HepG2 (cell line): ENCODE results near the gene FXN. TPM values are rescaled to one million over a fixed set of nuclear protein-coding genes. Genes with fewer than 3 reads are reported as not detected.

Source experiments
- DMTF1 ChIP-seq: sonication (generic); formaldehyde crosslinking; IDR thresholded peaks from 2 replicates; pipeline ENCODE4 v1.4.0; 2020; ENCODE audit warnings: mild to moderate bottlenecking, missing genetic modification reagents
- HCFC1 ChIP-seq: fragments of 150-350 bp; IDR thresholded peaks from 2 replicates; pipeline ENCODE4 v1.6.1; 2014; ENCODE audit warnings: low read depth, low read length
- HOXD1 ChIP-seq: sonication (generic); formaldehyde crosslinking; IDR thresholded peaks from 2 replicates; pipeline ENCODE4 v1.5.0; 2020; ENCODE audit warnings: missing genetic modification reagents
- KAT7 ChIP-seq: IDR thresholded peaks from 2 replicates; pipeline ENCODE4 v1.6.1; 2018; ENCODE audit warnings: borderline replicate concordance, missing compliant biosample characterization
- TCF12 ChIP-seq, 2 experiments: fragments of 450-650 bp in 1 of 2; sonication (generic) in 1 of 2; formaldehyde crosslinking in 1 of 2; IDR thresholded peaks; 2 replicates each; pipeline versions ENCODE4 v1.6.1 to v1.8.0; 2017 to 2022; ENCODE audit warnings: antibody characterized with exemption in 1 of 2, mild to moderate bottlenecking in 1 of 2, missing genetic modification reagents in 1 of 2, moderate library complexity in 1 of 2
- TEAD3 ChIP-seq: optimal IDR thresholded peaks from 2 replicates; pipeline ENCODE3; 2016; ENCODE audit warnings: borderline replicate concordance
- U2AF2 ChIP-seq: fragments of 200-400 bp; formaldehyde crosslinking; IDR thresholded peaks from 2 replicates; pipeline ENCODE4 v1.6.1; 2017; ENCODE audit warnings: low read depth, mild to moderate bottlenecking, low read length
- ZC3H13 ChIP-seq: sonication (generic); formaldehyde crosslinking; IDR thresholded peaks from 2 replicates; pipeline ENCODE4 v1.8.1; 2023; ENCODE audit warnings: mild to moderate bottlenecking, missing genetic modification reagents, moderate library complexity
- ZFP36 ChIP-seq: fragments of 150-350 bp; IDR thresholded peaks from 2 replicates; pipeline ENCODE4 v1.6.1; 2018; ENCODE audit warnings: borderline replicate concordance, low read length, low read depth; ENCODE audit not compliant: partially characterized antibody
- ZMYM3 ChIP-seq: sonication (generic); formaldehyde crosslinking; IDR thresholded peaks from 2 replicates; pipeline ENCODE4 v1.5.1; 2020; ENCODE audit warnings: mild to moderate bottlenecking, missing genetic modification reagents
- ZMYM4 ChIP-seq: sonication (generic); formaldehyde crosslinking; IDR thresholded peaks from 2 replicates; pipeline ENCODE4 v1.8.1; 2023; ENCODE audit warnings: mild to moderate bottlenecking, missing genetic modification reagents
- ZNF749 ChIP-seq: sonication (generic); formaldehyde crosslinking; IDR thresholded peaks from 2 replicates; pipeline ENCODE4 v1.8.0; 2022; ENCODE audit warnings: mild to moderate bottlenecking, missing genetic modification reagents, moderate library complexity, borderline replicate concordance
- polyA plus RNA-seq, 8 experiments: library from polyadenylated mRNA; depleted of rRNA in 3 of 8; stranded (reverse) in 7 of 8; unstranded in 1 of 8; fragments of >200 nt; fragmentation: Illumina TruSeq in 4 of 8; extraction: Trizol in 4 of 8; gene quantifications; 2 replicates each; pipeline versions ENCODE4 v1.2.1 to v1.2.3, GENCODE V29; 2011 to 2016; ENCODE audit warnings: low read depth in 4 of 8, missing spikeins in 1 of 8, mixed read lengths in 1 of 8; ENCODE audit not compliant: insufficient read depth in 1 of 8
- total RNA-seq, 5 experiments: library from RNA; depleted of rRNA; stranded (reverse); fragments of >200 nt; fragmentation: Illumina TruSeq; extraction: Trizol; gene quantifications; 2 replicates each; pipeline ENCODE4 v1.2.3, GENCODE V29; 2016; ENCODE audit warnings: low read depth in 1 of 5
- TF ChIP-seq, protein P1 (sequence below): sonication (generic); formaldehyde crosslinking; IDR thresholded peaks from 2 replicates; pipeline ENCODE4 v1.5.0; 2020; ENCODE audit warnings: mild to moderate bottlenecking, missing genetic modification reagents
- TF ChIP-seq, protein P2 (sequence below): sonication (generic); formaldehyde crosslinking; IDR thresholded peaks from 2 replicates; pipeline ENCODE4 v1.4.0; 2020; ENCODE audit warnings: missing genetic modification reagents, low read depth, mild to moderate bottlenecking, borderline replicate concordance
- TF ChIP-seq, protein P3 (sequence below): sonication (generic); formaldehyde crosslinking; IDR thresholded peaks from 2 replicates; pipeline ENCODE4 v1.5.1; 2020; ENCODE audit warnings: mild to moderate bottlenecking, moderate library complexity, missing genetic modification reagents
- TF ChIP-seq, protein P4 (sequence below): IDR thresholded peaks from 2 replicates; pipeline ENCODE4 v1.6.1; 2016; ENCODE audit warnings: low read depth, missing genetic modification reagents, missing compliant biosample characterization

FXN gene
- total and polyA plus RNA-seq, 2 of the 13 experiments (the other 11 are each of a cell fraction or from before 2014, with no cell fraction given): 24.1 to 26.0 TPM

DNA sequence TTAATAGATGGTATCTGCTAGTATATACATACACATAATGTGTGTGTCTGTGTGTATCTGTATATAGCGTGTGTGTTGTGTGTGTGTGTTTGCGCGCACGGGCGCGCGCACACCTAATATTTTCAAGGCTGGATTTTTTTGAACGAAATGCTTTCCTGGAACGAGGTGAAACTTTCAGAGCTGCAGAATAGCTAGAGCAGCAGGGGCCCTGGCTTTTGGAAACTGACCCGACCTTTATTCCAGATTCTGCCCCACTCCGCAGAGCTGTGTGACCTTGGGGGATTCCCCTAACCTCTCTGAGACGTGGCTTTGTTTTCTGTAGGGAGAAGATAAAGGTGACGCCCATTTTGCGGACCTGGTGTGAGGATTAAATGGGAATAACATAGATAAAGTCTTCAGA lies 757 bp downstream of the FXN start (continued):
- TF ChIP-seq, protein P1, sequence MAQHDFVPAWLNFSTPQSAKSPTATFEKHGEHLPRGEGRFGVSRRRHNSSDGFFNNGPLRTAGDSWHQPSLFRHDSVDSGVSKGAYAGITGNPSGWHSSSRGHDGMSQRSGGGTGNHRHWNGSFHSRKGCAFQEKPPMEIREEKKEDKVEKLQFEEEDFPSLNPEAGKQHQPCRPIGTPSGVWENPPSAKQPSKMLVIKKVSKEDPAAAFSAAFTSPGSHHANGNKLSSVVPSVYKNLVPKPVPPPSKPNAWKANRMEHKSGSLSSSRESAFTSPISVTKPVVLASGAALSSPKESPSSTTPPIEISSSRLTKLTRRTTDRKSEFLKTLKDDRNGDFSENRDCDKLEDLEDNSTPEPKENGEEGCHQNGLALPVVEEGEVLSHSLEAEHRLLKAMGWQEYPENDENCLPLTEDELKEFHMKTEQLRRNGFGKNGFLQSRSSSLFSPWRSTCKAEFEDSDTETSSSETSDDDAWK (CRISPR knock-in tag): no peak
- TF ChIP-seq ZC3H13 (CRISPR knock-in tag): no peak
- TF ChIP-seq HOXD1 (CRISPR knock-in tag): no peak
- no peak for TF ChIP-seq ZNF749 (CRISPR knock-in tag)
- peak; percentile 69 for TF ChIP-seq ZFP36
- TF ChIP-seq, protein P2, sequence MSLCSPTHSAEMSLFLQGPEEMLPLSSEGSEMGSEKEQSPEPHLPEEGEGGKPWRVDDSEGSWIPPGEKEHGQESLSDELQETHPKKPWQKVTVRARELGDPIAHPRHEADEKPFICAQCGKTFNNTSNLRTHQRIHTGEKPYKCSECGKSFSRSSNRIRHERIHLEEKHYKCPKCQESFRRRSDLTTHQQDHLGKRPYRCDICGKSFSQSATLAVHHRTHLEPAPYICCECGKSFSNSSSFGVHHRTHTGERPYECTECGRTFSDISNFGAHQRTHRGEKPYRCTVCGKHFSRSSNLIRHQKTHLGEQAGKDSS (CRISPR knock-in tag): 0 out of 2 replicates have a peak, but pooled peaks have one; percentile 26
- no peak for TF ChIP-seq TEAD3
- peak; percentile 97 for TF ChIP-seq ZMYM3
- TF ChIP-seq KAT7: no peak
- TF ChIP-seq ZMYM4: no peak
- no peak for TF ChIP-seq TCF12 (IDR thresholded peaks at IDR 0.05)
- TF ChIP-seq TCF12 (CRISPR knock-in tag; IDR thresholded peaks at IDR 0.05): no peak
- no peak for TF ChIP-seq DMTF1 (CRISPR knock-in tag)
- no peak for TF ChIP-seq U2AF2
- TF ChIP-seq, protein P3, sequence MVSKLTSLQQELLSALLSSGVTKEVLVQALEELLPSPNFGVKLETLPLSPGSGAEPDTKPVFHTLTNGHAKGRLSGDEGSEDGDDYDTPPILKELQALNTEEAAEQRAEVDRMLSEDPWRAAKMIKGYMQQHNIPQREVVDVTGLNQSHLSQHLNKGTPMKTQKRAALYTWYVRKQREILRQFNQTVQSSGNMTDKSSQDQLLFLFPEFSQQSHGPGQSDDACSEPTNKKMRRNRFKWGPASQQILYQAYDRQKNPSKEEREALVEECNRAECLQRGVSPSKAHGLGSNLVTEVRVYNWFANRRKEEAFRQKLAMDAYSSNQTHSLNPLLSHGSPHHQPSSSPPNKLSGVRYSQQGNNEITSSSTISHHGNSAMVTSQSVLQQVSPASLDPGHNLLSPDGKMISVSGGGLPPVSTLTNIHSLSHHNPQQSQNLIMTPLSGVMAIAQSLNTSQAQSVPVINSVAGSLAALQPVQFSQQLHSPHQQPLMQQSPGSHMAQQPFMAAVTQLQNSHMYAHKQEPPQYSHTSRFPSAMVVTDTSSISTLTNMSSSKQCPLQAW (CRISPR knock-in tag): no peak
- no peak for TF ChIP-seq HCFC1
- TF ChIP-seq, protein P4, sequence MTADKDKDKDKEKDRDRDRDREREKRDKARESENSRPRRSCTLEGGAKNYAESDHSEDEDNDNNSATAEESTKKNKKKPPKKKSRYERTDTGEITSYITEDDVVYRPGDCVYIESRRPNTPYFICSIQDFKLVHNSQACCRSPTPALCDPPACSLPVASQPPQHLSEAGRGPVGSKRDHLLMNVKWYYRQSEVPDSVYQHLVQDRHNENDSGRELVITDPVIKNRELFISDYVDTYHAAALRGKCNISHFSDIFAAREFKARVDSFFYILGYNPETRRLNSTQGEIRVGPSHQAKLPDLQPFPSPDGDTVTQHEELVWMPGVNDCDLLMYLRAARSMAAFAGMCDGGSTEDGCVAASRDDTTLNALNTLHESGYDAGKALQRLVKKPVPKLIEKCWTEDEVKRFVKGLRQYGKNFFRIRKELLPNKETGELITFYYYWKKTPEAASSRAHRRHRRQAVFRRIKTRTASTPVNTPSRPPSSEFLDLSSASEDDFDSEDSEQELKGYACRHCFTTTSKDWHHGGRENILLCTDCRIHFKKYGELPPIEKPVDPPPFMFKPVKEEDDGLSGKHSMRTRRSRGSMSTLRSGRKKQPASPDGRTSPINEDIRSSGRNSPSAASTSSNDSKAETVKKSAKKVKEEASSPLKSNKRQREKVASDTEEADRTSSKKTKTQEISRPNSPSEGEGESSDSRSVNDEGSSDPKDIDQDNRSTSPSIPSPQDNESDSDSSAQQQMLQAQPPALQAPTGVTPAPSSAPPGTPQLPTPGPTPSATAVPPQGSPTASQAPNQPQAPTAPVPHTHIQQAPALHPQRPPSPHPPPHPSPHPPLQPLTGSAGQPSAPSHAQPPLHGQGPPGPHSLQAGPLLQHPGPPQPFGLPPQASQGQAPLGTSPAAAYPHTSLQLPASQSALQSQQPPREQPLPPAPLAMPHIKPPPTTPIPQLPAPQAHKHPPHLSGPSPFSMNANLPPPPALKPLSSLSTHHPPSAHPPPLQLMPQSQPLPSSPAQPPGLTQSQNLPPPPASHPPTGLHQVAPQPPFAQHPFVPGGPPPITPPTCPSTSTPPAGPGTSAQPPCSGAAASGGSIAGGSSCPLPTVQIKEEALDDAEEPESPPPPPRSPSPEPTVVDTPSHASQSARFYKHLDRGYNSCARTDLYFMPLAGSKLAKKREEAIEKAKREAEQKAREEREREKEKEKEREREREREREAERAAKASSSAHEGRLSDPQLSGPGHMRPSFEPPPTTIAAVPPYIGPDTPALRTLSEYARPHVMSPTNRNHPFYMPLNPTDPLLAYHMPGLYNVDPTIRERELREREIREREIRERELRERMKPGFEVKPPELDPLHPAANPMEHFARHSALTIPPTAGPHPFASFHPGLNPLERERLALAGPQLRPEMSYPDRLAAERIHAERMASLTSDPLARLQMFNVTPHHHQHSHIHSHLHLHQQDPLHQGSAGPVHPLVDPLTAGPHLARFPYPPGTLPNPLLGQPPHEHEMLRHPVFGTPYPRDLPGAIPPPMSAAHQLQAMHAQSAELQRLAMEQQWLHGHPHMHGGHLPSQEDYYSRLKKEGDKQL (CRISPR knock-in tag): no peak
